Dermis microvascular lymphatic vessel endothelial cell (primary cell): Measurements from ENCODE around the gene MYT1. TPM values are rescaled to one million over a fixed set of nuclear protein-coding genes. Genes with fewer than 3 reads are reported as not detected.
"Not testable (repeated sequence)": the region's sequence is repeated elsewhere in the genome, so short reads cannot be mapped to it uniquely, and the experiment has no call there.

Experiments used
- DNase-seq, 2 donors: peaks; one replicate each; pipeline versions ENCODE4 v3.0.0 to v3.0.0-alpha.2; 2010; ENCODE audit warnings: low read depth in 2 of 2
- total RNA-seq: library from RNA; depleted of rRNA; stranded (reverse); fragments of >200 nt; gene quantifications from 2 replicates; pipeline ENCODE4 v1.2.1, GENCODE V29; 2014

The MYT1 gene
- total RNA-seq, 1 donor from 2014 or later: not detected

GRCh38 chr20:64261138-64261537 is 96.9 kb downstream of the MYT1 start:
- peak; percentile 79 to 84 for DNase-seq

DNA sequence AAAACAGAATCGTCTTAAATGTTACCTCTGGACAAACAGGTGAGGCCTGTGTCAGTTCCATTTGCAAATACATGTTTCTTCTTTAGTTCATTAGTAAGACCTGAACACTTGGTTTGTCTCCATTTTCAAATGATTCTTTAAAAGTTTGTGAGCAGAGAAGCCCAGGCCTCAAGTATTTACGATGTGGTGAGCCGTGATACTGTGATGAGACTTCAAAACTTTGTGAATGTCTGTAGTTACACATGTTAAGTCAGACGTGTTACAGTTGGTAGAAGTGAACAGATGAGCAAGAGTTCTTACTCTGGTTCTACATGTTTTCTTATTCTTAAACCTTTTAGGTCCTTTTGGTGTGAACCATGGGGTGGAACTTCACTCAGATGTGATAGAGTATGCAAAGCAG is 99.8 kb downstream of the MYT1 start:
- DNase-seq: no peak

- DNase-seq: peak in 1 of 2 donors; percentile 8
Measured at GRCh38 chr20:64265201-64265600, 100.9 kb downstream of the MYT1 start.

- no peak for DNase-seq
Measured at GRCh38 chr20:64266988-64267387, 102.7 kb downstream of the MYT1 start.

DNA sequence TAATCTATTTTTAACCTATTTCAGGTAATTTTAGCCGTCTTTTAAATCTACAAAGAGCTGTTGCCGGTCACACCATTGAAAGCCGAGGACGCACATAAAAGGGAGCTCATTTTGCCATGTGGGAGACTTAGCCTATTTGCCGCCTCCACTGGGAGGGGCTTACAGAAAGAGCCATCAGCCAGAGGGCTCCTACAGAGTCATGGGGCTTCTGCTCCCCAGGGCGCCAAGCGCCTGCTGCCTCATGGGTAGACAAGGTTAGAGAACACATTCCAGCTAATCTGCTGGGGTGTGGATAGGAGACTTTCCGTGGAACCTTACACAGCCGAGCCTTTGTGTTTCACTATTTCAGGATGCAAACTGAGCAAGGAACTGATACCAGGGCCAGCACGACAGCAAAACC is 103.9 kb downstream of the MYT1 start:
- no peak for DNase-seq

DNA sequence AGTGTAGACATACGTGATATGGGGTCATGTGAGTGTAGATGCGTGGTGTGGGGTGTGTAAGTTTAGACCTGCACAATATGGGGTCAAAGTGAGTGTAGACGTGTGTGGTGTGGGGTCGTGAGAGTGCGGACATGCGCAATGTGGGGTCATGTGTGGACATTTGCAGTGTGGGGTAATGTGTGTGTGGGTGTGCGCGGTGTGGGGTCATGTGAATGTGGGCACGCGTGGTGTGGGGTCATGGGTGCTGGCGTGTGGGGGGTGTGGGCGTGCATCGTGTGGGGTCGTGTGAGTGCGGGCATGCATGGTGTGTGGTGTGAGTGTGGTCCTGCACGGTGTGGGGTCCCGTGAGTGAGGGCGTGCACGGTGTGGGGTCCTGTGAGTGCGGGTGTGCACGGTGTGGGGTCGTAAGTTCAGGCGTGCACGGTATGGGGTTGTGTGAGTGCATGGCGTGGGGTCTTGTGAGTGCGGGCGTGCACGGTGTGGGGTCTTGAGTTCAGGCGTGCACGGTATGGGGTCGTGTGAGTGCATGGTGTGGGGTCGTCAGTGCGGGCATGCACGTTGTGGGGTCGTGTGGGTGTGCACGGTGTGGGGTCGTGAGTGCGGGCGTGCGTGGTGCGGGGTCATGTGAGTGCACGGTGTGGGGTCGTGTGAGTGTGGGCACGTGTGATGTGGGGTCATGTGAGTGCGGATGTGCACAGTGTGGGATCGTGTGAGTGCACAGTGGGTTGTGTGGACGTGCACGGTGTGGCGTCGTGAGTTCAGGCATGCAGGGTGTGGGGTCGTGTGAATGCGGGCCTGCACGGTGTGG is 105.6 kb downstream of the MYT1 start:
- no peak for DNase-seq

GRCh38 chr20:64271636-64272035 is 107.4 kb downstream of the MYT1 start:
- no peak for DNase-seq

- no peak for DNase-seq
Measured at GRCh38 chr20:64273109-64273508, 108.9 kb downstream of the MYT1 start.

- no peak for DNase-seq
Measured at GRCh38 chr20:64276817-64277216, 112.6 kb downstream of the MYT1 start.

DNA sequence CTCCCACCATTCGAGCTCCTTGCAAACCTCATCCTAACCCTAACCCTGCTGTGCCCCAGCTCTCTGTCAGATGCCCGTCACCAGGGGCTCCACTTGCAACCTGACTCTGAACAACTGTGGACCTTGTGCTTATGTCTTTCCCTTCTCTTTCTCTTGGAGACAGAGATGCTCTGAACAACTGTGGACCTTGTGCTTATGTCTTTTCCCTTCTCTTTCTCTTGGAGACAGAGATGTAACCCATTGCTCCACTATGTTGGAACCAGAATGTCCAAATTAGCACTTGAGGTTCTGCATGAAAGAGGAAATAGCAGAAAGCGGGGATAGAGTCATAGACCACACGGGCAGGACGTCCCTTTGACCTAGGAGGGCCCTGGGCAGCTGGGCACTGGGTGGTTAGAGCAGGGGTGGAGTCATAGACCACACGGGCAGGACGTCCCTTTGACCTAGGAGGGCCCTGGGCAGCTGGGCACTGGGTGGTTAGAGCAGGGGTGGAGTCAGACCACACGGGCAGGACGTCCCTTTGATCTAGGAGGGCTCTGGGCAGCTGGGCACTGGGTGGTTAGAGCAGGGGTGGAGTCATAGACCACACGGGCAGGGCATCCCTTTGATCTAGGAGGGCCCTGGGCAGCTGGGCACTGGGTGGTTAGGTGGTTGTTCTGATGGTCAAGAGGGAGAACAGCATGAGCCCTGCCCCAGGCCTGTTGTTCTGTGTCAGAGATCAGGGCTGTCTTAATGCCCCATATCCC is 113.5 kb downstream of the MYT1 start:
- no peak for DNase-seq

DNA sequence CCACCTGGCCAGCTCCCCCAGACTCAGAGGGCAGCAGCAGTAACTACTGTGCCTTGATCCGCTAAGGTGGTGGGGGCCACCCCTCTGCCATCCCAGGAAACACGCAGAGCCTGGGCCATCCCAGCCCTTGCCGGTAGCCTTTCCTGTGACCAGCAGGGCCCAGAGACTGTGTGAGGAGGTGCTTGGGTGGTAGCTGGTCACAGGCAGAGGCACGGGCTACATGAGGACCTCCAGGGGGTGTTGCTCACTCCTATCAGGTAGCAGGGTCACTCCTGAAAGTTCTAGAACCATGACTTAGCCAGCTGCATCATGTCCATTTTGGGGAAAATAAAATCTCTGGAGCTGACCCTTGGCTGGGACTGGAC is 114.0 kb downstream of the MYT1 start:
- no peak for DNase-seq

GRCh38 chr20:64279826-64280459 is 115.7 kb downstream of the MYT1 start:
- DNase-seq: no peak

- no peak for DNase-seq
Measured at GRCh38 chr20:64280460-64280843, 116.2 kb downstream of the MYT1 start.

- DNase-seq: no peak
Measured at GRCh38 chr20:64283646-64284045, 119.4 kb downstream of the MYT1 start.

DNA sequence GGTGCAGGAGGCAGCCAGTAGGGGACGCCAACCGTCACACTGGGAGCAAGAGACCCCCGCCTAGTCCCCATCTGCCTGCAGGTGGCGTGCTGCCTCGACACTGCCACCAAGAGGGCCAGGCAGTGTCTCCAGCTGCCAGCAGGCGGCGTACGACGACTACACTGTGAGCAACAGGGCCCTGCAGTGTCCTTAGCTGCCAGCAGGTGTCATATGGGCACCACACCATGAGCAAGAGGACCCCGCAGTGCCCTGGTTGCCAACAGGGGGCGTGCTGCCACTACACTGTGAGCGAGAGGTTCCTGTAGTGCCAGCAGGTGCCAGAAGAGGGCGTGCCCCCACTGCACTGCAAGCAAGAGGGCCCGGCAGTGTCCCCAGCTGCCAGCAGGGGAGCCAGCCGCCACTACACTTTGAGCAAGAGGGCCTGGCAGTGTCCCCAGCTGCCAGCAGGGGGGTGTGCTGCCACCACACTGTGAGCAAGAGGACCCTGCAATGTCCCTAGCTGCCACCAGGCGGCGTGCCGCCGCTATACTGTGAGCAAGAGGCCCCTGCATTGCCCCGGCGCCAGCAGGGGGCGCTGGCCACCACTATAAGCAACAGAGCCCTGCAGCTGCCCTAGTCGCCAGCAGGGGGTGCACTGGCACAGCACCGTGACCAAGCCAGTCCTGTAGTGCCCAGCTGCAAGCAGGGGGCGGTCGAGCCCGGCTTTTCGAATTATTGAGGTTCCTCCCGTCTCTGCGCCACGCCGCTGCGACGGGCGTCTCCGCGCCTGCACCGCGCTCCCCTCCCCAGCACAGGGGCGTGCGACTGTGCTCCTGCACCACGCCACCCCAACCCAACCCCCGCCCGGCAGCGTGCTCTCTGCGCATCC is 121.6 kb downstream of the MYT1 start:
- DNase-seq: peak; percentile 30 to 69

DNA sequence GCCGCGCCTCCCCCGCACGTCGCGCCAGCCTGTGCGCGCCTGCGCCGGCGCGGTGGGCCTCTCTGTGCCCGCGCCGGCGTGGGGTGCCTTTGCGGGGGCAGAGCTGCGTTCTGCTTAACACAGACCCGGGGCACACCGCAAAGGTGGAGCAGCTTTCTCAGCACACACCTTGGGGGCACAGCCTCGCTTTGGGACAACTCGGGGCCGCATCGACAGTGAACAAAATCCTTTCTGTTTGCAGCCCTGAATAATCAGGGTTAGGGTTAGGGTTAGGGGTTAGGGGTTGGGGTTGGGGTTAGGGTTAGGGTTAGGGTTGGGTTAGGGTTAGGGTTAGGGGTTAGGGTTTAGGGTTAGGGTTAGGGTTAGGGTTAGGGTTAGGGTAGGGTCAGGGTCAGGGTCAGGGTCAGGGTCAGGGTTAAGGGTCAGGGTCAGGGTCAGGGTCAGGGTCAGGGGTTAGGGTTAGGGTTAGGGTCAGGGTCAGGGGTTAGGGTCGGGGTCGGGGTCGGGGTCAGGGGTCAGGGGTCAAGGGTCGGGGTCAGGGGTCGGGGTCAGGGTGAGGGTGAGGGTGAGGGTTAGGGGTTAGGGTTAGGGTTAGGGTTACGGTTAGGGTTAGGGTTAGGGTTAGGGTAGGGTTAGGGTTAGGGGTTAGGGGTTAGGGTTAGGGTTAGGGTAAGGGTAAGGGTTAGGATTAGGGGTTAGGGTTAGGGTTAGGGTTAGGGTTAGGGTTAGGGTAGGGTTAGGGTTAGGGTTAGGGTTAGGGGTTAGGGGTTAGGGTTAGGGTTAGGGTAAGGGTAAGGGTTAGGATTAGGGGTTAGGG is 122.4 kb downstream of the MYT1 start:
- peak in 1 of 2 donors; percentile 38 for DNase-seq

- DNase-seq: not testable (repeated sequence)
Measured at GRCh38 chr20:64287264-64287590, 123.0 kb downstream of the MYT1 start.
